PC-9 (cell line): ENCODE data around the gene ZSWIM8.

Experiments
- CTCF ChIP-seq: fragments of 200-600 bp; sonication (generic); conservative IDR thresholded peaks from 2 replicates; pipeline ENCODE4 v1.6.1; 2017; ENCODE audit warnings: mixed run types, antibody characterized with exemption, mild to moderate bottlenecking, moderate library complexity
- EZH2 ChIP-seq: fragments of 200-600 bp; sonication (generic); IDR thresholded peaks from 2 replicates; pipeline ENCODE4 v1.8.0; 2017; ENCODE audit warnings: antibody characterized with exemption, low read depth

- no peak for TF ChIP-seq CTCF
- TF ChIP-seq EZH2, result no peak
Observed at GRCh38 chr10:73791871-73792400, 6.5 kb downstream of the ZSWIM8 start.
